AG10803 (cell line): ENCODE data around the gene LUZP2.

Experiments
- DNase-seq: peaks from one replicate; pipeline ENCODE4 v3.0.0; 2010; ENCODE audit warnings: low read depth
- H3K4me3 ChIP-seq: 2 replicates; pipeline ENCODE4 v1.5.1; 2011; ENCODE audit warnings: mild to moderate bottlenecking, low read length, control low read depth
- TF ChIP-seq, protein P1 (sequence below): conservative IDR thresholded peaks from 2 replicates; pipeline ENCODE4 v1.5.1; 2011; ENCODE audit warnings: mild to moderate bottlenecking, low read length, control low read depth, inconsistent platforms

LUZP2 gene

DNA sequence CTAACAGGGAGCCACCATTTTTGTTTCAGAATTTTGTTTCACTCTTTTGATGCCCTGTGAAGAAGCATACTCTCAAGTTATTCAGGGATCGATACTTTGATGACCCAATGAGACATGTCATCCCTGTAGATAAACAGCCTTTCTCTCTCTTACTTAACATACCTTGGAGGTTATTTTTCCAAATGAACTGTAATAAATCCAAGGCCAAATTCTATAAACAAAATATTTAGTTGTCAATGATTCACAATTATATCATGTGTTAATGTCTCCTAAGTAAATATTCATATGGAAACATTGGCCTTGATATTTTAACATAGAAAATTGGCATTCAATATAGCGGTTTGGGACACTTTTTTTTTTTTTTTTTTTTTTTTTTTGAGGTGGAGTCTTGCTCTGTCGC is 97.5 kb downstream of the LUZP2 start:
- no peak overlapping the region for H3K4me3 ChIP-seq
- TF ChIP-seq, protein P1, sequence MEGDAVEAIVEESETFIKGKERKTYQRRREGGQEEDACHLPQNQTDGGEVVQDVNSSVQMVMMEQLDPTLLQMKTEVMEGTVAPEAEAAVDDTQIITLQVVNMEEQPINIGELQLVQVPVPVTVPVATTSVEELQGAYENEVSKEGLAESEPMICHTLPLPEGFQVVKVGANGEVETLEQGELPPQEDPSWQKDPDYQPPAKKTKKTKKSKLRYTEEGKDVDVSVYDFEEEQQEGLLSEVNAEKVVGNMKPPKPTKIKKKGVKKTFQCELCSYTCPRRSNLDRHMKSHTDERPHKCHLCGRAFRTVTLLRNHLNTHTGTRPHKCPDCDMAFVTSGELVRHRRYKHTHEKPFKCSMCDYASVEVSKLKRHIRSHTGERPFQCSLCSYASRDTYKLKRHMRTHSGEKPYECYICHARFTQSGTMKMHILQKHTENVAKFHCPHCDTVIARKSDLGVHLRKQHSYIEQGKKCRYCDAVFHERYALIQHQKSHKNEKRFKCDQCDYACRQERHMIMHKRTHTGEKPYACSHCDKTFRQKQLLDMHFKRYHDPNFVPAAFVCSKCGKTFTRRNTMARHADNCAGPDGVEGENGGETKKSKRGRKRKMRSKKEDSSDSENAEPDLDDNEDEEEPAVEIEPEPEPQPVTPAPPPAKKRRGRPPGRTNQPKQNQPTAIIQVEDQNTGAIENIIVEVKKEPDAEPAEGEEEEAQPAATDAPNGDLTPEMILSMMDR = no peak
- no peak for DNase-seq

DNA sequence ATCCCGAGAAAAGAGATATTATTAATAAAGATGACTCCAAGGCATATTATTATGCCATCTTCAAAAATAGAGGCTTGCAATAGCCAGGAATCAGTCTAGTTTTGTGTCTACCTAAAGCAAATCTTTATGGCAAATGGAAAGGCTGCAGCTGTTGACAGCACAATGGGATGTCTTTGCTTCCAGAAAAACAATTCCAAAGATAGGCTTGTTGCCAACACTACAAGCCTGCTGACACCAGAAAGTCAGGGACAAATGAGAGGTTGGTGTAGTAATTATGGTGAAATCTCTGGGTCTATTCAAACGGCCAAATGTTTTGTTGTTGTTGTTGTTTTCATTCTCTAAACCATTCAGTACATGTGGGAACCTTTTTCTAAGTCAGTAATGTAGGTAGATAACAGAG is 101.8 kb downstream of the LUZP2 start:
- TF ChIP-seq, protein P1 = no peak
- H3K4me3 ChIP-seq = no peak overlapping the region

DNA sequence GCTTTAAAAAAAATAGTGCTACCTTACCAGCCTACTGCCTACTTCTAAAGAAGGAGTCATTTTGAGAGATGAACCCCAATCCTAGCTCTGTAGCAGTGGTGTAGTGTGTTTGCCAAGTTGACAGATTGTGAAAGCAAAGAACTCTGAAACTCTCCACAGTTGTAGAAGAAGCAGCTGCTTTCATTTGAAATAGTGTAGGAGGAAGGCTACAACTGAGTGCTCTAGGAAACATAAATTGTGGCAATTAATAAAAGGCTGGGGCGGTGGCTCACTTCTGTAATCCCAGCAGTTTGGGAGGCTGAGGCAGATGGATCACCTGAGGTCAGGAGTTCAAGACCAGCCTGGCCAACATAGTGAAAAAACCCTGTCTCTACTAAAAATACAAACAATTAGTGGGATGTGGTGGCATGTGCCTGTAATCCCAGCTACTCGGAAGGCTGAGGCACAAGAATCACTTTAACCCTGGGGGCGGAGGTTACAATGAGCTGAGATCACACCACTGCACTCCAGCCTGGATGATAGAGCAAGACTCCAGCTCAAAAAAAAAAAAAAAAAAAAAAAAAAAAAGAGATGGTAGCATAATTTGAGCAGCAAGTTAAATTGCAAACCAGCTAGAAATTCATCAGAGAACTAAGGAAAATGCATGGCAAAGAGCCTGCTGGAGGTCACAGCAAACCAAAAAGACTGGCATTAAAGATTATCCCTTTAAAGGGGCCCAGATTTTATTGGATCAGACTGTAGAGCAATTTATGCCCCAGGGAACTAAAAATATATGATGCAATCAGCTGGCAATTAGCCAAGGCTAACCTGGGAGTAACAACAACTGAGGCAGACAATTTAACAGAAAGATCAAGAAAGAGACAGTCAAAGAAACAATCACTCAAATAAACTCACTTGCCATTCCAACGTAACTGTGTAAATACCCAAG is 112.6 kb downstream of the LUZP2 start:
- no peak overlapping the region for H3K4me3 ChIP-seq
- DNase-seq = no peak
- TF ChIP-seq, protein P1 = no peak

More for the DNA sequence above, 101.8 kb downstream of the LUZP2 start:
- DNase-seq = no peak

DNA sequence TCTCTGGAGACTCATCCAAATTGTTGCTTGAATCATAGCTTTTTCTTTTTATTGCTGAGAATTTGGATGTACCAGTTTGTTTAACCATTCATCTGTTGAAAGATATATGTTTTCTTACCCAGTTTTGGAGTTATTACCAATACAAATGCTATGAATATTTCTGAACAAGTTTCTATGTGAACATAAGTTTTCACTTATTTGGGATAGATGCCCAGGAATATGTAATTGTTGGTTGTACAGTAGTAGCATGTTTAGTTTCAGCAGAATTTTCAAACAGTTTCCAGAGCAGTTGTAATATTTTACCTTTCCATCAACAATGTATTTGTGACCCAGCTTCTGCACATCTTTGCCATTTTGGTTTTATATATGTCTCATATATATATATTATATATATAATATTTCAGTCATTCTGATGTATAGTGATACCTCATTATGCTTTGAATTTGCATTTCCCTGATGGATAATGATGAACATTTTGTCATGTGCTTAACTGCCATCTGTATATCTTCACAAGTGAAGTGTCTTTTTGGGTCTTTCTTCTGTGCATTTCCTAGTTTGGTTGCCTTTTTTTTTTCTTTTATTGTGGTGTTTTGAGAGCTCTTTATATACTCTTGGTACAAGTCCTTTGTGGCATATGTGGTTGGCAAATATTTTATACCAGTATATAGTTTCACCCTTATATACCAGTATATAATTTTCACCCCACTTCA is 118.8 kb downstream of the LUZP2 start:
- TF ChIP-seq, protein P1 = no peak
- no peak overlapping the region for H3K4me3 ChIP-seq
- no peak for DNase-seq

GRCh38 chr11:24617856-24618255 is 121.0 kb downstream of the LUZP2 start:
- TF ChIP-seq, protein P1 = no peak
- no peak for DNase-seq
- no peak overlapping the region for H3K4me3 ChIP-seq

- no peak for DNase-seq
- no peak overlapping the region for H3K4me3 ChIP-seq
- TF ChIP-seq, protein P1 = no peak
These were observed 123.0 kb downstream of the LUZP2 start for GRCh38 chr11:24619900-24620299.

- H3K4me3 ChIP-seq = no peak overlapping the region
- TF ChIP-seq, protein P1 = no peak
- DNase-seq = no peak
These were observed 125.4 kb downstream of the LUZP2 start for GRCh38 chr11:24622262-24622661.
